Measurements from ENCODE around the gene NECTIN4. TPM values are rescaled to one million over a fixed set of nuclear protein-coding genes. Genes with fewer than 3 reads are reported as not detected.

The NECTIN4 gene
- polyA plus RNA-seq, 1 experiment: not detected

- peaks cover 14% of the 10 kb centered on the region for H3K36me3 ChIP-seq (ENCODE audit: control insufficient read depth, insufficient read depth, low read length)
- POLR2A ChIA-PET: no interaction called here
- CTCF ChIA-PET: interaction anchor here (1.2 to 1.5 kb wide), 3 partner anchors 9 to 29 kb away, joined by 3 to 4 read pairs (median 4); partner anchors contain the start of genes KLHDC9, NIT1 and PFDN2
Observed at GRCh38 chr1:161127649-161128048, 38.3 kb upstream of the NECTIN4 start.

GRCh38 chr1:161122967-161123366, 33.6 kb upstream of the NECTIN4 start:
- CTCF ChIA-PET: no interaction called here
- POLR2A ChIA-PET: no interaction called here
- no peak for TF ChIP-seq CTCF (IDR thresholded peaks at IDR 0.05; ENCODE audit: insufficient read depth, low read depth, low read length)
- peaks cover 21% of the 10 kb centered on the region for H3K36me3 ChIP-seq (ENCODE audit: control insufficient read depth, insufficient read depth, low read length)
- no peak overlapping the region for H3K4me3 ChIP-seq (ENCODE audit: low read depth, low read length)
- DNase-seq (ENCODE audit: low read depth): no peak
- H3K27me3 ChIP-seq (ENCODE audit: control insufficient read depth, insufficient read depth, low read length): no peaks in the 10 kb centered on the region

More at GRCh38 chr1:161127649-161128048, 38.3 kb upstream of the NECTIN4 start:
- no peak overlapping the region for H3K4me3 ChIP-seq (ENCODE audit: low read depth, low read length)
- H3K27me3 ChIP-seq (ENCODE audit: control insufficient read depth, insufficient read depth, low read length): no peaks in the 10 kb centered on the region
- TF ChIP-seq CTCF (IDR thresholded peaks at IDR 0.05; ENCODE audit: insufficient read depth, low read depth, low read length): no peak
- no peak for DNase-seq (ENCODE audit: low read depth)

GRCh38 chr1:161121834-161122233, 32.5 kb upstream of the NECTIN4 start:
- Histone ChIP-seq H3K36me3 (ENCODE audit: control insufficient read depth, insufficient read depth, low read length) (peaks cover 21% of the 10 kb centered on the region), H3K4me3 (ENCODE audit: low read depth, low read length) (no peak overlapping the region), H3K27me3 (ENCODE audit: control insufficient read depth, insufficient read depth, low read length) (no peaks in the 10 kb centered on the region)
- CTCF ChIA-PET: interaction anchor here (1.2 kb wide), 1 partner anchor 16 kb away, joined by 4 read pairs; no protein-coding TSS in a partner anchor
- no peak for TF ChIP-seq CTCF (IDR thresholded peaks at IDR 0.05; ENCODE audit: insufficient read depth, low read depth, low read length)
- POLR2A ChIA-PET: no interaction called here
- DNase-seq (ENCODE audit: low read depth): no peak

GRCh38 chr1:161121042-161121650, 31.8 kb upstream of the NECTIN4 start:
- no peak for TF ChIP-seq CTCF (IDR thresholded peaks at IDR 0.05; ENCODE audit: insufficient read depth, low read depth, low read length)
- Histone ChIP-seq H3K4me3 (ENCODE audit: low read depth, low read length) (no peak overlapping the region), H3K36me3 (ENCODE audit: control insufficient read depth, insufficient read depth, low read length) (peaks cover 21% of the 10 kb centered on the region), H3K27me3 (ENCODE audit: control insufficient read depth, insufficient read depth, low read length) (no peaks in the 10 kb centered on the region)
- DNase-seq (ENCODE audit: low read depth): no peak
- ChIA-PET CTCF (interaction anchor here (1.2 kb wide), 1 partner anchor 17 kb away, joined by 4 read pairs; no protein-coding TSS in a partner anchor), POLR2A (no interaction called here)

- POLR2A ChIA-PET: no interaction called here
- no peak for DNase-seq (ENCODE audit: low read depth)
- H3K4me3 ChIP-seq (ENCODE audit: low read depth, low read length): peak overlapping the region; percentile 65
- TF ChIP-seq CTCF (IDR thresholded peaks at IDR 0.05; ENCODE audit: insufficient read depth, low read depth, low read length): peak; percentile 48
- CTCF ChIA-PET: interaction anchor here (0.9 to 1.0 kb wide), 3 partner anchors 9 to 22 kb away, joined by 3 read pairs; partner anchors contain the start of gene DEDD
- H3K27me3 ChIP-seq (ENCODE audit: control insufficient read depth, insufficient read depth, low read length): no peaks in the 10 kb centered on the region
- peaks cover 21% of the 10 kb centered on the region for H3K36me3 ChIP-seq (ENCODE audit: control insufficient read depth, insufficient read depth, low read length)
Observed at GRCh38 chr1:161119092-161119903, 29.9 kb upstream of the NECTIN4 start.
